Measurements from ENCODE around the gene TCEAL4.
A peak's percentile ranks its signal among the peaks of the same experiment; 100 is the strongest.

TCEAL4 gene

DNA sequence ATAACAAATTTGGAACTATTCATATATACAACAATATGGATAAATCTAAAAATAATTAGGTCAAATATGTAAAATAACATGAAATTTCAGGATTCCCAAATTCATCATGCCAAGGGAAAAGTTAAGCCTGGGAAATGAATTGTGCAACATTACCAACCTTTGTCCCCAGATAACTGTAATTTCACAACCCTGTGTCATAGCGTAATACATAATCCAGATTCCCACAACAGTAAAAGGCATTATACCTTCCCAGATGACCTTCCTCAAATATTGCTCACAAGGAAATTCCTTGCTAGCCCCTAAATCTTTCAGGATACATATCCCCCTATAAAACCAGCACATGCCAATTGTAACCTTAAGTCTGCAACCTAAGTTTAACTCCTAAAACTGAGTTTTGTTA is 33.1 kb upstream of the TCEAL4 start:
- H3K27me3 ChIP-seq (ENCODE audit: insufficient read depth, low read length, poor library complexity, severe bottlenecking) = no peaks in the 10 kb centered on the region
- no peak overlapping the region for H3K9ac ChIP-seq (ENCODE audit: low read depth, low read length, poor library complexity, severe bottlenecking)
- no peaks in the 10 kb centered on the region for H3K9me3 ChIP-seq (ENCODE audit: insufficient read depth, low read depth, low read length)
- no peak overlapping the region for H3K4me2 ChIP-seq (ENCODE audit: low read depth, low read length, poor library complexity, severe bottlenecking)
- no peaks in the 10 kb centered on the region for H3K79me2 ChIP-seq (ENCODE audit: insufficient read depth, low read length)
- TF ChIP-seq, protein P1, sequence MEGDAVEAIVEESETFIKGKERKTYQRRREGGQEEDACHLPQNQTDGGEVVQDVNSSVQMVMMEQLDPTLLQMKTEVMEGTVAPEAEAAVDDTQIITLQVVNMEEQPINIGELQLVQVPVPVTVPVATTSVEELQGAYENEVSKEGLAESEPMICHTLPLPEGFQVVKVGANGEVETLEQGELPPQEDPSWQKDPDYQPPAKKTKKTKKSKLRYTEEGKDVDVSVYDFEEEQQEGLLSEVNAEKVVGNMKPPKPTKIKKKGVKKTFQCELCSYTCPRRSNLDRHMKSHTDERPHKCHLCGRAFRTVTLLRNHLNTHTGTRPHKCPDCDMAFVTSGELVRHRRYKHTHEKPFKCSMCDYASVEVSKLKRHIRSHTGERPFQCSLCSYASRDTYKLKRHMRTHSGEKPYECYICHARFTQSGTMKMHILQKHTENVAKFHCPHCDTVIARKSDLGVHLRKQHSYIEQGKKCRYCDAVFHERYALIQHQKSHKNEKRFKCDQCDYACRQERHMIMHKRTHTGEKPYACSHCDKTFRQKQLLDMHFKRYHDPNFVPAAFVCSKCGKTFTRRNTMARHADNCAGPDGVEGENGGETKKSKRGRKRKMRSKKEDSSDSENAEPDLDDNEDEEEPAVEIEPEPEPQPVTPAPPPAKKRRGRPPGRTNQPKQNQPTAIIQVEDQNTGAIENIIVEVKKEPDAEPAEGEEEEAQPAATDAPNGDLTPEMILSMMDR (conservative IDR thresholded peaks at IDR 0.05; ENCODE audit: low read length) = no peak
- TF ChIP-seq EZH2phosphoT487 (IDR thresholded peaks at IDR 0.05; ENCODE audit: borderline replicate concordance) = no peak
- no peaks in the 10 kb centered on the region for H4K20me1 ChIP-seq (ENCODE audit: insufficient read depth, low read length, poor library complexity, severe bottlenecking)
- H3K36me3 ChIP-seq (ENCODE audit: insufficient read depth, low read length) = no peaks in the 10 kb centered on the region
- H3K9me2 ChIP-seq (replicated peaks; ENCODE audit: low read depth, low read length) = no peaks in the 10 kb centered on the region
- H3F3A ChIP-seq (ENCODE audit: low read depth) = no peaks in the 10 kb centered on the region
- H3K4me3 ChIP-seq (ENCODE audit: low read length, poor library complexity, severe bottlenecking) = no peak overlapping the region
- no peaks in the 10 kb centered on the region for H3K4me1 ChIP-seq (ENCODE audit: insufficient read depth, low read length, poor library complexity, severe bottlenecking)
- no peak overlapping the region for H2AFZ ChIP-seq (ENCODE audit: low read length)

DNA sequence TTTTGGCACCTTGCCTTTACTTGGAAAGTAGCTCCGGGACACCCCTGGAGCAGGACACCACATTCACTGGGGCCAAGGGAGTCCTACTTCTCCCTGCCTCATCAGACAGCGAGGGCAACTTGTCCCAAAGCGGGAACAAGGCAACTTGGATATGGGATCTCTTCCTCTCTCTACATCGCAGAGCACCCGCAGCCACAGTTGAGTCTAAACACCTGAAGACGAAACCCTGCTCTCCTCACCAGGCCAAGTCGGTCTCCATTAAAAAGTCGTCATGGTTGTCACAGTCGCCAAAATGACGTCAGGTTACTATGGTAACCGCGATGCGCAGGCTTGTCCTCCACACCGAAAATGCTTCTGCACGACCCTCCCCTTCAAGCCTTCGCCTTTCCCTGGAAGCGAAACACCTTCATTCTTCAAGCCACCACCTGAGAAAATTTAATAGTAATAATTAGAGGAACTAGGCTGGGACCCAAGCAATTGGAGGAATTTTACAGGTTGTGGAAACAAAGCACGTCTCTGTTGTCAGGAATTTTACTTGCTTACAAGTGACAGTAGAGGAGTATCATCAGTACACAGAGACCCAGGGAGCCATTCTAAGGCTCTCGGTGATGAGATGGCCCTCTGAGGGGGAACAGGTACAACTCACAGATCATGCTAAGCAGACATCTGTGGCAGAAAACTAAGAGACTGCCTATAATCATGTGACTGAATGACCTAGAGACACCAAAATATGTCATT is 30.5 kb upstream of the TCEAL4 start:
- Histone ChIP-seq H3K79me2 (ENCODE audit: insufficient read depth, low read length) (no peaks in the 10 kb centered on the region), H3K4me3 (ENCODE audit: low read length, poor library complexity, severe bottlenecking) (peak overlapping the region; percentile 78), H3K4me2 (ENCODE audit: low read depth, low read length, poor library complexity, severe bottlenecking) (peak overlapping the region; percentile 74), H3K27me3 (ENCODE audit: insufficient read depth, low read length, poor library complexity, severe bottlenecking) (no peaks in the 10 kb centered on the region), H3K36me3 (ENCODE audit: insufficient read depth, low read length) (no peaks in the 10 kb centered on the region), H3K4me1 (ENCODE audit: insufficient read depth, low read length, poor library complexity, severe bottlenecking) (no peaks in the 10 kb centered on the region), H4K20me1 (ENCODE audit: insufficient read depth, low read length, poor library complexity, severe bottlenecking) (no peaks in the 10 kb centered on the region), H3K9ac (ENCODE audit: low read depth, low read length, poor library complexity, severe bottlenecking) (peak overlapping the region; percentile 69), H2AFZ (ENCODE audit: low read length) (peak overlapping the region; percentile 86), H3K9me2 (replicated peaks; ENCODE audit: low read depth, low read length) (no peaks in the 10 kb centered on the region), H3F3A (ENCODE audit: low read depth) (no peaks in the 10 kb centered on the region), H3K9me3 (ENCODE audit: insufficient read depth, low read depth, low read length) (no peaks in the 10 kb centered on the region)
- no peak for TF ChIP-seq EZH2phosphoT487 (IDR thresholded peaks at IDR 0.05; ENCODE audit: borderline replicate concordance)
- TF ChIP-seq, protein P1 (conservative IDR thresholded peaks at IDR 0.05; ENCODE audit: low read length) = no peak

DNA sequence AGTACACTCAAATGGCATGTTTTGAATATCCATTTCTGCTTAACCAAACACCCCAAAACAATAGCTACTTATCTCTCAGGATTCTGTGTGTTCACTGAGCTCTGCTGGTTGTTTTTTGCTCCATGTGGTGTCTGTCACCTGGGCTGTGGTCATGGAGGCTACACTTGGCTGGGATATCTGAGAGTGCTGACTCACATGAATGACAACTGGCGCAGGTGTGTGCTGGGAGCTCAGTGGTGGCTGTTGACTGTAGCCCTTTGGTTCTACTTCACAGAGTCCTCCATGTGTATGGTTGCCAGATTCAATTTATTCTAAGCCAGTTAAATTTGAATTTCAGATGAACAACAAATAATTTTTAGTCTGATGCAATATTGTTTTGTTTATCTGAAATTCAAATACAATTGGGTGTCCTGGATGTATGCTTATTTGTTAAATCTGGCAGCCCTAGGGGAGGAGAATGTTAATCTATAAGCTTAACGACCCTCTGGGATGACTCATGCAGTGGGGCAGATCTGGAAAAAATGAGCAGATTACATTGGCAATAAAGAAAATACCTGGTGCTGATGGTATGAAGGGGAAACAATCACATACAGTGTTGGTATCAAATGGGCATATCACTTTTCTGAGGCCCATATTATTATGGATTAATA is 28.2 kb upstream of the TCEAL4 start:
- TF ChIP-seq, protein P1 (conservative IDR thresholded peaks at IDR 0.05; ENCODE audit: low read length) = no peak
- no peak for TF ChIP-seq EZH2phosphoT487 (IDR thresholded peaks at IDR 0.05; ENCODE audit: borderline replicate concordance)

More for the DNA sequence above, 28.2 kb upstream of the TCEAL4 start:
- Histone ChIP-seq H3K9me2 (replicated peaks; ENCODE audit: low read depth, low read length) (no peaks in the 10 kb centered on the region), H3K4me3 (ENCODE audit: low read length, poor library complexity, severe bottlenecking) (no peak overlapping the region), H4K20me1 (ENCODE audit: insufficient read depth, low read length, poor library complexity, severe bottlenecking) (no peaks in the 10 kb centered on the region), H3K79me2 (ENCODE audit: insufficient read depth, low read length) (no peaks in the 10 kb centered on the region), H3K4me1 (ENCODE audit: insufficient read depth, low read length, poor library complexity, severe bottlenecking) (no peaks in the 10 kb centered on the region), H3F3A (ENCODE audit: low read depth) (no peaks in the 10 kb centered on the region), H3K9me3 (ENCODE audit: insufficient read depth, low read depth, low read length) (no peaks in the 10 kb centered on the region), H3K4me2 (ENCODE audit: low read depth, low read length, poor library complexity, severe bottlenecking) (no peak overlapping the region), H2AFZ (ENCODE audit: low read length) (no peak overlapping the region), H3K27me3 (ENCODE audit: insufficient read depth, low read length, poor library complexity, severe bottlenecking) (no peaks in the 10 kb centered on the region), H3K36me3 (ENCODE audit: insufficient read depth, low read length) (no peaks in the 10 kb centered on the region), H3K9ac (ENCODE audit: low read depth, low read length, poor library complexity, severe bottlenecking) (no peak overlapping the region)

All from Loucy (cell line).